ENCODE results near the gene GDF10.

The GDF10 gene

DNA sequence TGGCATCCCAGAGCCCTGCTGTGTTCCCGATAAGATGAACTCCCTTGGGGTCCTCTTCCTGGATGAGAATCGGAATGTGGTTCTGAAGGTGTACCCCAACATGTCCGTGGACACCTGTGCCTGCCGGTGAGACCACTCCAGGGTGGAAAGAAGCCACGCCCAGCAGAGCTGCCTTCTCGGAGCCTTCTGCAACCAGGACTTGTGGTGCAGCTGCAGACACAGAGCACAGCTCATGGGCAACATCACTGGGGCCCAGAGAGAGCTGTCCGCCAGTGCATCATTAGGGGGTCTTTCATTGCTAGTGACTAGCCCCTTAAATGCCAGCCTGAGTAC, 12.6 kb downstream of the GDF10 start:
- TF ChIP-seq ZFP30 (CRISPR knock-in tag; IDR thresholded peaks at IDR 0.05), result no peak
- no peak for TF ChIP-seq CSDC2 (CRISPR knock-in tag; IDR thresholded peaks at IDR 0.05)
- TF ChIP-seq ZNF8 (CRISPR knock-in tag; IDR thresholded peaks at IDR 0.05), result no peak
- ATAC-seq, result no peak

DNA sequence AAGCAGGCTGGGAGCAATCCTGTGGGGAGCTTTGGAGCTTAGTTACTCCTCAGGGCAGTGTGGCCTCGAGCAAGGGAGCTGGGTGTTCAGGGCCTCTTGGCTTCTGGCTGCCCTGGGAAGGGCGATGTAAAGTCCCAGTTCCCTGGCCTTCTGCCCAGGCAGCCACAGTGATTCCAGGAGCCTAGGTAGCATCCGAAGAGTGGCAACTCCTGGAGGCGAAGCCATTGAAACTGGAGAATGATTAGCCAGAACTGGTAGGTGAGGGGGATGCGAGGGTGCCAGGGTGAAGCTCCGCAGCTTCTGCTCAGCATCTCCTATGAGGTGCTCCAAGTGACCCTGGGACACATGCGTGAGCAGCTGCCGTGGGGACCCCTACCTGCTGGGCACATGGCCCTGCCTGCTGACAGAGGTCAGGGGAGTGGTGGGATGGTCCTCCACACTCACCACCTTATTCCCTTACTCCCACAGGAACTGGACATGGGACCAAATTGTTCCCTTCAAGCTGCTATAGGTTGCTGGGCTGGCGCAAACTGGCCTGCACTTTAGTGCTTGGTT, 14.5 kb downstream of the GDF10 start:
- TF ChIP-seq PPARA (CRISPR knock-in tag; IDR thresholded peaks at IDR 0.05; ENCODE audit: borderline replicate concordance) (no peak), TOX (CRISPR knock-in tag; IDR thresholded peaks at IDR 0.05; ENCODE audit: borderline replicate concordance) (no peak), ZC3H10 (CRISPR knock-in tag; IDR thresholded peaks at IDR 0.05) (no peak), ZNF565 (CRISPR knock-in tag; conservative IDR thresholded peaks at IDR 0.05; ENCODE audit: low read depth) (no peak), ARNTL (CRISPR knock-in tag; IDR thresholded peaks at IDR 0.05; ENCODE audit: borderline replicate concordance, low read depth) (no peak), BACH2 (CRISPR knock-in tag; IDR thresholded peaks at IDR 0.05; ENCODE audit: borderline replicate concordance) (no peak), SNAI2 (CRISPR knock-in tag; IDR thresholded peaks at IDR 0.05) (no peak), GLIS3 (CRISPR knock-in tag; IDR thresholded peaks at IDR 0.05) (no peak), ISL1 (CRISPR knock-in tag; IDR thresholded peaks at IDR 0.05) (no peak), CSDC2 (CRISPR knock-in tag; IDR thresholded peaks at IDR 0.05) (no peak)
- TF ChIP-seq, protein P1, sequence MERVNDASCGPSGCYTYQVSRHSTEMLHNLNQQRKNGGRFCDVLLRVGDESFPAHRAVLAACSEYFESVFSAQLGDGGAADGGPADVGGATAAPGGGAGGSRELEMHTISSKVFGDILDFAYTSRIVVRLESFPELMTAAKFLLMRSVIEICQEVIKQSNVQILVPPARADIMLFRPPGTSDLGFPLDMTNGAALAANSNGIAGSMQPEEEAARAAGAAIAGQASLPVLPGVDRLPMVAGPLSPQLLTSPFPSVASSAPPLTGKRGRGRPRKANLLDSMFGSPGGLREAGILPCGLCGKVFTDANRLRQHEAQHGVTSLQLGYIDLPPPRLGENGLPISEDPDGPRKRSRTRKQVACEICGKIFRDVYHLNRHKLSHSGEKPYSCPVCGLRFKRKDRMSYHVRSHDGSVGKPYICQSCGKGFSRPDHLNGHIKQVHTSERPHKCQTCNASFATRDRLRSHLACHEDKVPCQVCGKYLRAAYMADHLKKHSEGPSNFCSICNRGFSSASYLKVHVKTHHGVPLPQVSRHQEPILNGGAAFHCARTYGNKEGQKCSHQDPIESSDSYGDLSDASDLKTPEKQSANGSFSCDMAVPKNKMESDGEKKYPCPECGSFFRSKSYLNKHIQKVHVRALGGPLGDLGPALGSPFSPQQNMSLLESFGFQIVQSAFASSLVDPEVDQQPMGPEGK (CRISPR knock-in tag; IDR thresholded peaks at IDR 0.05; ENCODE audit: borderline replicate concordance), result no peak
- TF ChIP-seq, protein P2, sequence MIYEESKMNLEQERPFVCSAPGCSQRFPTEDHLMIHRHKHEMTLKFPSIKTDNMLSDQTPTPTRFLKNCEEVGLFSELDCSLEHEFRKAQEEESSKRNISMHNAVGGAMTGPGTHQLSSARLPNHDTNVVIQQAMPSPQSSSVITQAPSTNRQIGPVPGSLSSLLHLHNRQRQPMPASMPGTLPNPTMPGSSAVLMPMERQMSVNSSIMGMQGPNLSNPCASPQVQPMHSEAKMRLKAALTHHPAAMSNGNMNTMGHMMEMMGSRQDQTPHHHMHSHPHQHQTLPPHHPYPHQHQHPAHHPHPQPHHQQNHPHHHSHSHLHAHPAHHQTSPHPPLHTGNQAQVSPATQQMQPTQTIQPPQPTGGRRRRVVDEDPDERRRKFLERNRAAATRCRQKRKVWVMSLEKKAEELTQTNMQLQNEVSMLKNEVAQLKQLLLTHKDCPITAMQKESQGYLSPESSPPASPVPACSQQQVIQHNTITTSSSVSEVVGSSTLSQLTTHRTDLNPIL (CRISPR knock-in tag; IDR thresholded peaks at IDR 0.05; ENCODE audit: low read depth), result no peak
- ATAC-seq, result no peak

DNA sequence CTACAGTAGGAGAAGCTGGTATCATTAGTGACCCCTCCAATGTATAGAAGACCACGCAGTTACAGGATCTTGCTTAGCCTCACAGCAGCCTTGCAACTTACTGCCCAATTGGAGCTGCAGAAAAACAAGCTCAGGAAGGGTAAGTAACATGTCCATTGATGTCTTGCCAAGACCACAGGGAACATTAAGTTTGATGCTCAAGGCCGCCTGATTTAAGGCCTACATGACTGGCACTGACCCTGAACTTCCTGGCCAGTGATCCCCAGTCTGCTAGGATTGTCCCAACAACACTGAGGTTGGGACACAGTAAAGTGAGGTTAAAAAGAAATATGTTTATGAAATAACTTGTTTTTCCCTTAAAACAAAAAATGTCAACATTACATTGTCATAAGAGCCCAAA, 15.4 kb downstream of the GDF10 start:
- no peak for ATAC-seq
- TF ChIP-seq PPARA (CRISPR knock-in tag; IDR thresholded peaks at IDR 0.05; ENCODE audit: borderline replicate concordance) (no peak), TCF4 (CRISPR knock-in tag; IDR thresholded peaks at IDR 0.05; ENCODE audit: borderline replicate concordance) (no peak), BACH2 (CRISPR knock-in tag; IDR thresholded peaks at IDR 0.05; ENCODE audit: borderline replicate concordance) (no peak), CSDC2 (CRISPR knock-in tag; IDR thresholded peaks at IDR 0.05) (no peak), RARB (CRISPR knock-in tag; IDR thresholded peaks at IDR 0.05) (no peak), ZNF565 (CRISPR knock-in tag; conservative IDR thresholded peaks at IDR 0.05; ENCODE audit: low read depth) (no peak), SNAI2 (CRISPR knock-in tag; IDR thresholded peaks at IDR 0.05) (no peak), OSR1 (CRISPR knock-in tag; IDR thresholded peaks at IDR 0.05) (no peak), GLIS3 (CRISPR knock-in tag; IDR thresholded peaks at IDR 0.05) (no peak), ZC3H10 (CRISPR knock-in tag; IDR thresholded peaks at IDR 0.05) (no peak), ISL1 (CRISPR knock-in tag; IDR thresholded peaks at IDR 0.05) (no peak), ZNF70 (CRISPR knock-in tag; IDR thresholded peaks at IDR 0.05) (no peak), TOX (CRISPR knock-in tag; IDR thresholded peaks at IDR 0.05; ENCODE audit: borderline replicate concordance) (no peak), ESRRG (CRISPR knock-in tag; IDR thresholded peaks at IDR 0.05) (no peak)
- TF ChIP-seq, protein P3, sequence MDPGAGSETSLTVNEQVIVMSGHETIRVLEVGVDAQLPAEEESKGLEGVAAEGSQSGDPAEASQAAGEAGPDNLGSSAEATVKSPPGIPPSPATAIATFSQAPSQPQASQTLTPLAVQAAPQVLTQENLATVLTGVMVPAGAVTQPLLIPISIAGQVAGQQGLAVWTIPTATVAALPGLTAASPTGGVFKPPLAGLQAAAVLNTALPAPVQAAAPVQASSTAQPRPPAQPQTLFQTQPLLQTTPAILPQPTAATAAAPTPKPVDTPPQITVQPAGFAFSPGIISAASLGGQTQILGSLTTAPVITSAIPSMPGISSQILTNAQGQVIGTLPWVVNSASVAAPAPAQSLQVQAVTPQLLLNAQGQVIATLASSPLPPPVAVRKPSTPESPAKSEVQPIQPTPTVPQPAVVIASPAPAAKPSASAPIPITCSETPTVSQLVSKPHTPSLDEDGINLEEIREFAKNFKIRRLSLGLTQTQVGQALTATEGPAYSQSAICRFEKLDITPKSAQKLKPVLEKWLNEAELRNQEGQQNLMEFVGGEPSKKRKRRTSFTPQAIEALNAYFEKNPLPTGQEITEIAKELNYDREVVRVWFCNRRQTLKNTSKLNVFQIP (CRISPR knock-in tag; IDR thresholded peaks at IDR 0.05; ENCODE audit: borderline replicate concordance, low read depth), result no peak
- TF ChIP-seq, protein P4, sequence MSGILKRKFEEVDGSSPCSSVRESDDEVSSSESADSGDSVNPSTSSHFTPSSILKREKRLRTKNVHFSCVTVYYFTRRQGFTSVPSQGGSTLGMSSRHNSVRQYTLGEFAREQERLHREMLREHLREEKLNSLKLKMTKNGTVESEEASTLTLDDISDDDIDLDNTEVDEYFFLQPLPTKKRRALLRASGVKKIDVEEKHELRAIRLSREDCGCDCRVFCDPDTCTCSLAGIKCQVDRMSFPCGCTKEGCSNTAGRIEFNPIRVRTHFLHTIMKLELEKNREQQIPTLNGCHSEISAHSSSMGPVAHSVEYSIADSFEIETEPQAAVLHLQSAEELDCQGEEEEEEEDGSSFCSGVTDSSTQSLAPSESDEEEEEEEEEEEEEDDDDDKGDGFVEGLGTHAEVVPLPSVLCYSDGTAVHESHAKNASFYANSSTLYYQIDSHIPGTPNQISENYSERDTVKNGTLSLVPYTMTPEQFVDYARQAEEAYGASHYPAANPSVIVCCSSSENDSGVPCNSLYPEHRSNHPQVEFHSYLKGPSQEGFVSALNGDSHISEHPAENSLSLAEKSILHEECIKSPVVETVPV (CRISPR knock-in tag; IDR thresholded peaks at IDR 0.05), result no peak
- TF ChIP-seq, protein P2 (CRISPR knock-in tag; IDR thresholded peaks at IDR 0.05; ENCODE audit: low read depth), result no peak
- TF ChIP-seq, protein P5, sequence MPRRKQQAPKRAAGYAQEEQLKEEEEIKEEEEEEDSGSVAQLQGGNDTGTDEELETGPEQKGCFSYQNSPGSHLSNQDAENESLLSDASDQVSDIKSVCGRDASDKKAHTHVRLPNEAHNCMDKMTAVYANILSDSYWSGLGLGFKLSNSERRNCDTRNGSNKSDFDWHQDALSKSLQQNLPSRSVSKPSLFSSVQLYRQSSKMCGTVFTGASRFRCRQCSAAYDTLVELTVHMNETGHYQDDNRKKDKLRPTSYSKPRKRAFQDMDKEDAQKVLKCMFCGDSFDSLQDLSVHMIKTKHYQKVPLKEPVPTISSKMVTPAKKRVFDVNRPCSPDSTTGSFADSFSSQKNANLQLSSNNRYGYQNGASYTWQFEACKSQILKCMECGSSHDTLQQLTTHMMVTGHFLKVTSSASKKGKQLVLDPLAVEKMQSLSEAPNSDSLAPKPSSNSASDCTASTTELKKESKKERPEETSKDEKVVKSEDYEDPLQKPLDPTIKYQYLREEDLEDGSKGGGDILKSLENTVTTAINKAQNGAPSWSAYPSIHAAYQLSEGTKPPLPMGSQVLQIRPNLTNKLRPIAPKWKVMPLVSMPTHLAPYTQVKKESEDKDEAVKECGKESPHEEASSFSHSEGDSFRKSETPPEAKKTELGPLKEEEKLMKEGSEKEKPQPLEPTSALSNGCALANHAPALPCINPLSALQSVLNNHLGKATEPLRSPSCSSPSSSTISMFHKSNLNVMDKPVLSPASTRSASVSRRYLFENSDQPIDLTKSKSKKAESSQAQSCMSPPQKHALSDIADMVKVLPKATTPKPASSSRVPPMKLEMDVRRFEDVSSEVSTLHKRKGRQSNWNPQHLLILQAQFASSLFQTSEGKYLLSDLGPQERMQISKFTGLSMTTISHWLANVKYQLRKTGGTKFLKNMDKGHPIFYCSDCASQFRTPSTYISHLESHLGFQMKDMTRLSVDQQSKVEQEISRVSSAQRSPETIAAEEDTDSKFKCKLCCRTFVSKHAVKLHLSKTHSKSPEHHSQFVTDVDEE (CRISPR knock-in tag; IDR thresholded peaks at IDR 0.05), result no peak
